ENCODE data around the gene UVRAG.

Gene UVRAG

GRCh38 chr11:76134239-76134638 lies 319.2 kb downstream of the UVRAG start:
- TF ChIP-seq JUND (IDR thresholded peaks at IDR 0.05; ENCODE audit: low read depth), result no peak
- DNase-seq (ENCODE audit: low read depth in 1 of 2, low spot score in 1 of 2), result no peak
- in situ Hi-C loops (cut with HindIII; ENCODE audit: low pct_unique_long_range_greater_than_20kb, low sequenced_read_pairs), result no loop called here

GRCh38 chr11:76135491-76135890 lies 320.5 kb downstream of the UVRAG start:
- TF ChIP-seq JUND (IDR thresholded peaks at IDR 0.05; ENCODE audit: low read depth), result no peak
- no peak for DNase-seq (ENCODE audit: low read depth in 1 of 2, low spot score in 1 of 2)
- in situ Hi-C loops (cut with HindIII; ENCODE audit: low pct_unique_long_range_greater_than_20kb, low sequenced_read_pairs), result no loop called here

GRCh38 chr11:76139314-76139713 lies 324.3 kb downstream of the UVRAG start:
- no peak for DNase-seq (ENCODE audit: low read depth in 1 of 2, low spot score in 1 of 2)
- in situ Hi-C loops (cut with HindIII; ENCODE audit: low pct_unique_long_range_greater_than_20kb, low sequenced_read_pairs), result no loop called here
- no peak for TF ChIP-seq JUND (IDR thresholded peaks at IDR 0.05; ENCODE audit: low read depth)

- no peak for DNase-seq (ENCODE audit: low read depth in 1 of 2, low spot score in 1 of 2)
- in situ Hi-C loops (cut with HindIII; ENCODE audit: low pct_unique_long_range_greater_than_20kb, low sequenced_read_pairs), result no loop called here
- no peak for TF ChIP-seq JUND (IDR thresholded peaks at IDR 0.05; ENCODE audit: low read depth)
Observed at GRCh38 chr11:76140912-76141574, 326.0 kb downstream of the UVRAG start.

- no peak for TF ChIP-seq JUND (IDR thresholded peaks at IDR 0.05; ENCODE audit: low read depth)
- in situ Hi-C loops (cut with HindIII; ENCODE audit: low pct_unique_long_range_greater_than_20kb, low sequenced_read_pairs), result no loop called here
- DNase-seq (ENCODE audit: low read depth in 1 of 2, low spot score in 1 of 2), result no peak
Observed at GRCh38 chr11:76141901-76142588, 327.0 kb downstream of the UVRAG start.

- DNase-seq (ENCODE audit: low read depth in 1 of 2, low spot score in 1 of 2), result no peak
- in situ Hi-C loops (cut with HindIII; ENCODE audit: low pct_unique_long_range_greater_than_20kb, low sequenced_read_pairs), result no loop called here
- no peak for TF ChIP-seq JUND (IDR thresholded peaks at IDR 0.05; ENCODE audit: low read depth)
Observed at GRCh38 chr11:76143274-76143673, 328.3 kb downstream of the UVRAG start.

- DNase-seq (ENCODE audit: low read depth in 1 of 2, low spot score in 1 of 2), result no peak
- in situ Hi-C loops (cut with HindIII; ENCODE audit: low pct_unique_long_range_greater_than_20kb, low sequenced_read_pairs), result no loop called here
- no peak for TF ChIP-seq JUND (IDR thresholded peaks at IDR 0.05; ENCODE audit: low read depth)
Observed at GRCh38 chr11:76147106-76147740, 332.2 kb downstream of the UVRAG start.

- TF ChIP-seq JUND (IDR thresholded peaks at IDR 0.05; ENCODE audit: low read depth), result no peak
- in situ Hi-C loops (cut with HindIII; ENCODE audit: low pct_unique_long_range_greater_than_20kb, low sequenced_read_pairs), result no loop called here
- no peak for DNase-seq (ENCODE audit: low read depth in 1 of 2, low spot score in 1 of 2)
Observed at GRCh38 chr11:76148231-76148630, 333.2 kb downstream of the UVRAG start.

GRCh38 chr11:76148941-76149613 lies 334.1 kb downstream of the UVRAG start:
- in situ Hi-C loops (cut with HindIII; ENCODE audit: low pct_unique_long_range_greater_than_20kb, low sequenced_read_pairs), result no loop called here
- TF ChIP-seq JUND (IDR thresholded peaks at IDR 0.05; ENCODE audit: low read depth), result no peak
- DNase-seq (ENCODE audit: low read depth in 1 of 2, low spot score in 1 of 2), result no peak

- TF ChIP-seq JUND (IDR thresholded peaks at IDR 0.05; ENCODE audit: low read depth), result no peak
- in situ Hi-C loops (cut with HindIII; ENCODE audit: low pct_unique_long_range_greater_than_20kb, low sequenced_read_pairs), result no loop called here
- no peak for DNase-seq (ENCODE audit: low read depth in 1 of 2, low spot score in 1 of 2)
Observed at GRCh38 chr11:76149713-76150112, 334.7 kb downstream of the UVRAG start.

GRCh38 chr11:76150141-76150540 lies 335.1 kb downstream of the UVRAG start:
- in situ Hi-C loops (cut with HindIII; ENCODE audit: low pct_unique_long_range_greater_than_20kb, low sequenced_read_pairs), result no loop called here
- no peak for DNase-seq (ENCODE audit: low read depth in 1 of 2, low spot score in 1 of 2)
- no peak for TF ChIP-seq JUND (IDR thresholded peaks at IDR 0.05; ENCODE audit: low read depth)

GRCh38 chr11:76151556-76152085 lies 336.6 kb downstream of the UVRAG start:
- no peak for TF ChIP-seq JUND (IDR thresholded peaks at IDR 0.05; ENCODE audit: low read depth)
- no peak for DNase-seq (ENCODE audit: low read depth in 1 of 2, low spot score in 1 of 2)
- in situ Hi-C loops (cut with HindIII; ENCODE audit: low pct_unique_long_range_greater_than_20kb, low sequenced_read_pairs), result no loop called here
